Measurements from ENCODE around the gene CEACAM21. TPM values are rescaled to one million over a fixed set of nuclear protein-coding genes. Genes with fewer than 3 reads are reported as not detected.

The CEACAM21 gene
- total RNA-seq, 1 experiment from 2014 or later, result 0.25 TPM

DNA sequence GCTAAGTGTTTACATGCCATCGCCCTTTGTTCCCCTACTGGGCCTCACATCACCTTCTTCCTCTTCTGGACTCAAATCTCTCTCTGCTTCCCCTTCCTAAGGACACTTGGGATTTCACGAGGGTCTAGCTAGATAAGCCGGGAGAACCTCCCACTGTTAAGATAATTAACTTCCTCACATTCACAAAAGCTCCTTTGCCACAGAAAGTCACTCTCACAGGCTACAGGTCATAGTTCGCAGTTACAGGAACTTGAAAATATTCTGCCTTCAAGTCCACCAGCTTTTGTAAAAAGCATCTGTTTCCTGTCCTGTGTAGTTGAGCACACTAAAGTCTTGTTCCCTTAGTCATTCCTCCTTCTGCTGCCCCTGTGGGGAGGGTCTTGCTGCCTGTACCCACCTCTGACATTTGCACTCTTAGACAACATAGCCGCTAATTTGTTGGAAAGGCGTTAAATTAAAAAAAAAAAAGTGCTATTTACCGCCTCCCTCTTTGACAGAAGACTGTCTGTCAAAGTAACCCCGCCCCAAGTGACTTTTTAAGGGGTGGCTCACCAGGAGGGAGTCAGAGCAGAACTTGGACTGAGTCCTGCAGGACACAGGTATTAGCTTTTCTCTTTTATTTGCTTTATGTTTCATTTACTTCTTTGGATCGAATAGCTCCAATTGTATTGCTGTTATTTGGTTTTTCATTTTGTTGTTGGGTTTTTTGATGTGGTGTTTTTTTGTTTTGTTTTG is 26.8 kb upstream of the CEACAM21 start:
- no peaks in the 10 kb centered on the region for H3K36me3 ChIP-seq (ENCODE audit: control insufficient read depth in 1 of 2, insufficient read depth in 2 of 2, low read length in 2 of 2)
- BruUV-seq (replicated peaks), result no TSS peak
- H3K4me2 ChIP-seq (ENCODE audit: low read length), result no peak overlapping the region
- H3K79me2 ChIP-seq (ENCODE audit: insufficient read depth, low read length), result no peaks in the 10 kb centered on the region
- ATAC-seq (no peak), DNase-seq (ENCODE audit: low read depth, low spot score) (no peak)
- no peaks in the 10 kb centered on the region for H3K9me3 ChIP-seq (ENCODE audit: control insufficient read depth in 1 of 2, insufficient read depth in 1 of 2, low read depth in 1 of 2, low read length in 2 of 2)
- no peaks in the 10 kb centered on the region for H4K20me1 ChIP-seq (ENCODE audit: insufficient read depth)
- H2AFZ ChIP-seq (ENCODE audit: low read depth, low read length, poor library complexity, severe bottlenecking), result no peak overlapping the region
- CTCF ChIA-PET, result interaction anchor here (1.1 to 3.1 kb wide), 2 partner anchors 15 to 22 kb away, joined by 3 to 8 read pairs; no protein-coding TSS in a partner anchor
- H3K4me1 ChIP-seq (ENCODE audit: control insufficient read depth in 1 of 2, insufficient read depth in 2 of 2, low read length in 2 of 2), result no peaks in the 10 kb centered on the region
- POLR2A ChIA-PET, result no interaction called here
- peaks cover 36% of the 10 kb centered on the region for H3K27me3 ChIP-seq (ENCODE audit: insufficient read depth, low read length)
- no peak overlapping the region for H3K4me3 ChIP-seq (replicated peaks in 1 of 2; ENCODE audit: low read depth in 1 of 2, low read length in 2 of 2)
- no peak overlapping the region for H3K27ac ChIP-seq (ENCODE audit: low read depth, low read length)
- H3K9ac ChIP-seq (ENCODE audit: low read length), result no peak overlapping the region
- intact Hi-C loops (cut with micrococcal nuclease), result no loop called here
- H3K9me2 ChIP-seq (ENCODE audit: insufficient read depth), result no peaks in the 10 kb centered on the region
- RAD21 ChIA-PET (ENCODE audit: low non-redundant PET in 1 of 2, low total read pairs in 2 of 2, uncharacterized antibody in 2 of 2, unreplicated experiment in 2 of 2), result no interaction called here
- no peak for TF ChIP-seq POLR2A (IDR thresholded peaks at IDR 0.05; ENCODE audit: borderline replicate concordance, extremely low read depth, insufficient read depth, insufficient read length)
- TF ChIP-seq REST (IDR thresholded peaks at IDR 0.05; ENCODE audit: low read depth), result no peak

DNA sequence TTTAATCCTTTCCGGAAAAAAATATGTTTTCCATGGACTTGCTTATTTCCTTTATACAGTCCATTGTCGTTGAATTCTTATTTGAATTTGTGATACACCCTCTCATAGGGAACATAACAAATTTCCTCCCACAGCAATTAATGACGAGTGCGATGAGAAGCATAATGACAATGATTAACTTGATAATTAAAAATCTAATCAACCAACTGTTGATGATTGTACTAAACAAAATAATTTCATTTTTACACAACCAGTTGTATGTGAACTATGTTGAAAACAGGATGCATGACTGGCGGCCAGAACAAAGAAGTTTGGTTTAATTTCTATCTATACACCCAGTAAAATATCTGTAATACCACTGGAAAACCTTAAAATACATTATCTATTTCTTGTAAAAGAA is 26.1 kb upstream of the CEACAM21 start:
- CTCF ChIA-PET, result no interaction called here
- Histone ChIP-seq H2AFZ (ENCODE audit: low read depth, low read length, poor library complexity, severe bottlenecking) (no peak overlapping the region), H3K4me1 (ENCODE audit: control insufficient read depth in 1 of 2, insufficient read depth in 2 of 2, low read length in 2 of 2) (no peaks in the 10 kb centered on the region), H3K9me3 (ENCODE audit: control insufficient read depth in 1 of 2, insufficient read depth in 1 of 2, low read depth in 1 of 2, low read length in 2 of 2) (no peaks in the 10 kb centered on the region), H3K9ac (ENCODE audit: low read length) (no peak overlapping the region), H3K4me3 (replicated peaks in 1 of 2; ENCODE audit: low read depth in 1 of 2, low read length in 2 of 2) (no peak overlapping the region), H3K9me2 (ENCODE audit: insufficient read depth) (no peaks in the 10 kb centered on the region), H3K27ac (ENCODE audit: low read depth, low read length) (no peak overlapping the region), H3K79me2 (ENCODE audit: insufficient read depth, low read length) (no peaks in the 10 kb centered on the region), H3K27me3 (ENCODE audit: insufficient read depth, low read length) (peaks cover 43% of the 10 kb centered on the region), H3K4me2 (ENCODE audit: low read length) (no peak overlapping the region), H3K36me3 (ENCODE audit: control insufficient read depth in 1 of 2, insufficient read depth in 2 of 2, low read length in 2 of 2) (no peaks in the 10 kb centered on the region), H4K20me1 (ENCODE audit: insufficient read depth) (no peaks in the 10 kb centered on the region)
- POLR2A ChIA-PET, result no interaction called here
- DNase-seq (ENCODE audit: low read depth, low spot score), result no peak
- TF ChIP-seq, protein P1, sequence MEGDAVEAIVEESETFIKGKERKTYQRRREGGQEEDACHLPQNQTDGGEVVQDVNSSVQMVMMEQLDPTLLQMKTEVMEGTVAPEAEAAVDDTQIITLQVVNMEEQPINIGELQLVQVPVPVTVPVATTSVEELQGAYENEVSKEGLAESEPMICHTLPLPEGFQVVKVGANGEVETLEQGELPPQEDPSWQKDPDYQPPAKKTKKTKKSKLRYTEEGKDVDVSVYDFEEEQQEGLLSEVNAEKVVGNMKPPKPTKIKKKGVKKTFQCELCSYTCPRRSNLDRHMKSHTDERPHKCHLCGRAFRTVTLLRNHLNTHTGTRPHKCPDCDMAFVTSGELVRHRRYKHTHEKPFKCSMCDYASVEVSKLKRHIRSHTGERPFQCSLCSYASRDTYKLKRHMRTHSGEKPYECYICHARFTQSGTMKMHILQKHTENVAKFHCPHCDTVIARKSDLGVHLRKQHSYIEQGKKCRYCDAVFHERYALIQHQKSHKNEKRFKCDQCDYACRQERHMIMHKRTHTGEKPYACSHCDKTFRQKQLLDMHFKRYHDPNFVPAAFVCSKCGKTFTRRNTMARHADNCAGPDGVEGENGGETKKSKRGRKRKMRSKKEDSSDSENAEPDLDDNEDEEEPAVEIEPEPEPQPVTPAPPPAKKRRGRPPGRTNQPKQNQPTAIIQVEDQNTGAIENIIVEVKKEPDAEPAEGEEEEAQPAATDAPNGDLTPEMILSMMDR (IDR thresholded peaks at IDR 0.05 in 2 of 3, conservative IDR thresholded peaks at IDR 0.05 in 1 of 3; ENCODE audit: borderline replicate concordance in 1 of 3, insufficient read depth in 1 of 3, low read depth in 2 of 3, low read length in 2 of 3), result no peak
- TF ChIP-seq RAD21 (IDR thresholded peaks at IDR 0.05; ENCODE audit: low read depth) (no peak), POLR2AphosphoS5 (IDR thresholded peaks at IDR 0.05; ENCODE audit: low read depth, low read length) (no peak), REST (IDR thresholded peaks at IDR 0.05; ENCODE audit: low read depth) (no peak), EZH2phosphoT487 (IDR thresholded peaks at IDR 0.05; ENCODE audit: borderline replicate concordance) (no peak)
- RAD21 ChIA-PET (ENCODE audit: low non-redundant PET in 1 of 2, low total read pairs in 2 of 2, uncharacterized antibody in 2 of 2, unreplicated experiment in 2 of 2), result no interaction called here
- BruUV-seq (replicated peaks), result no TSS peak
- ATAC-seq, result no peak
- intact Hi-C loops (cut with micrococcal nuclease), result no loop called here
